ENCODE measurements around the gene CEP55.

CEP55 gene

GRCh38 chr10:93568105-93568390 lies 71.6 kb downstream of the CEP55 start:
- no peak for DNase-seq

GRCh38 chr10:93570383-93570782 lies 74.0 kb downstream of the CEP55 start:
- no peak for DNase-seq

GRCh38 chr10:93572606-93573005 lies 76.2 kb downstream of the CEP55 start:
- DNase-seq = no peak

GRCh38 chr10:93573051-93573909 lies 76.9 kb downstream of the CEP55 start:
- no peak for DNase-seq

- no peak for DNase-seq
Measured at GRCh38 chr10:93573924-93574323, 77.5 kb downstream of the CEP55 start.

GRCh38 chr10:93576888-93577287 lies 80.5 kb downstream of the CEP55 start:
- DNase-seq = no peak

GRCh38 chr10:93577565-93577964 lies 81.2 kb downstream of the CEP55 start:
- no peak for DNase-seq

Measured in activated CD8-positive, alpha-beta memory T cell treated with anti-CD3 and anti-CD28 coated beads, Interleukin-2, amount 50 U/mL, for 4 hours (primary cell).